ELR (cell line): ENCODE data around the gene TSPAN4.

ENCODE experiments used
- DNase-seq: peaks from one replicate; pipeline ENCODE4 v3.0.0-alpha.2; 2015; ENCODE audit warnings: low read depth

Gene TSPAN4

DNA sequence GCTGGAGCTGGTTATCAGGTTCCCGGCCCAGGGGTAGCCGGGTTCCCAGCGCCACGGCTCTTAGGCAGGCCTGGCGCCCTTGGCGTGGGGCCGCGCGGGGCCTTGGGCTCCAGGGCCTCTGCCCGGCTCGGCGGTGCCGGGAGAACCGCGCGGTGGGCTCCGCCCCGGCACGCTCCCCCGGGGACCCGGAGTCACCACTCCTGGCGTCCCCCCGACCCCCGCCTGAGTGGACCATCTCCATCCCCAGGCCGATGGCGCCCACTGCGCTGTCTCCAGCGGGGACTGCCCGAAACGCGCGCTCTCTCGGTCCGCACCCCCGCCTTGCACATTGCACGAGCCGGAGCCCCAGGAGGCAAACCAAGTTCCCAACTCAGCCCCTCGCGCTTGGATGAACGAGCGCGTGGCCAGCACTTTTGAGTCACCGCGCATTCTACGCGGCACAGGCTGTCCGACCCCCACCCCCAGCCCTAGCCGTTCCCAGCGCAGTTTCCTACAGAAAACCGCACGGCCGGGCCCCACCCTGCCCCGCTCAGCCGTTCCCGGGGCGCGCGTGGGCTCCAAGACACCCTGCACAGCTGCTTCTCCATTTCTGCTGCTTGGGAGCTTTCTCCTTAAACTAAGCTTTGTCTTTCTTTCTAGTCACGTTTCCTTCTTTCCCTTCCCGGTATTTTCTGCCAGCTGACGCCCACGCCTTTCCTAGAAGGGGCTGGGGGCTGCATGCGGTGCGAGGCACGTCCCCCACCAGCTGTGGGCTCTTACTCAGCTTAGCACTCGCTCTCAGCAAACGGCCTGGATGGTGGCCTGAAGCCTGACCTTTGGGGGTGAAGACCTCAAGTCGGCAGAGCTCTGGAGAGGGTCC lies 68.6 kb downstream of the TSPAN4 start:
- DNase-seq: peak; percentile 79

DNA sequence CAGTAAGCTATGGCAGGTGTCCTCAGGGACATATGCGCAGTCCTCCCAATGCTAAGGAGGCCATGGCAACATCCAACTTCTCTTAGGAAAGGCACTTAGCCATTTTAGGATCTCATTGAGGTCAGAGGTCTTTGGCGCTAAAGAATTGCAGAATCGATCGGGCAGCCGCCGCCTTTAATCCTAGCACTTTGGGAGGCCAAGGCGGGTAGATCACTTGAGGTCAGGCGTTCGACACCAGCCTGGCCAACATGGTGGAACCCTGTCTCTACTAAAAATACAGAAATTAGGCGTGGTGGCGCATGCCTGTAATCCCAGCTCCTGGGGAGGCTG lies 69.2 kb downstream of the TSPAN4 start:
- no peak for DNase-seq

DNA sequence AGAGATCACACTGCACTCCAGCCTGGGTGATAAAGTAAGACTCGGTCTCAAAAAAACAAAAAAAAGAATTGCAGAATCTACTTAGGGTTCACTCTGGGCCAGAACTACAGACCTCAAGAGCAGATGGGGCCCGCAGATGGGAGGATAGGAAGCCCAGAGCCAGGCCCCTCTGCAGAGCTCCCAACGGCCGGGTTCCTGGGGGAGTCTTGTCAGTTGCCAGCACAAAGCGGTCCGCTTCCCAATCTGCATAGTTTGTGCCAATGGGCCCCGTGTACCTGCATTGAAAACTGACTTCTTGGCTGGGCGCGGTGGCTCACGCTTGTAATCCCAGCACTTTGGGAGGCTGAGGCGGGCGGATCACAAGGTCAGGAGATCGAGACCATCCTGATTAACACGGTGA lies 69.6 kb downstream of the TSPAN4 start:
- no peak for DNase-seq

DNA sequence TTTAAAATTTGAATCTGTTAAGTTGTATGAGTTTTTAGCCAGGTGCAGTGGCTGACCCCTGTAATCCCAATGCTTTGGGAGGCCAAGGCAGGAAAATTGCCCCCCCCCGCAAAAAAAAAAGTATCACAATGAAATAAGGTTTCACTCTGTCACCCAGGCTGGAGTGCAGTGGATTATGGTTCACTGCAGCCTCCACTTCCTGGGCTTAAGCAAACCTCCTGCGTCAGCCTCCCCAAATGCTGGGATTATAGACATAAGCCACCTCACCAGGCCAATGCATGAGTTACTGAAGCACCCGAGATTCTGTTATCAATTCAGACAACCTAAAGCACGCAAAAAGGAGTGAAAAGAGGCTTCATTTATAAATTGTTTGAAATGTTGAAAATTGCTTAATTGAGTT lies 70.4 kb downstream of the TSPAN4 start:
- DNase-seq: no peak

DNA sequence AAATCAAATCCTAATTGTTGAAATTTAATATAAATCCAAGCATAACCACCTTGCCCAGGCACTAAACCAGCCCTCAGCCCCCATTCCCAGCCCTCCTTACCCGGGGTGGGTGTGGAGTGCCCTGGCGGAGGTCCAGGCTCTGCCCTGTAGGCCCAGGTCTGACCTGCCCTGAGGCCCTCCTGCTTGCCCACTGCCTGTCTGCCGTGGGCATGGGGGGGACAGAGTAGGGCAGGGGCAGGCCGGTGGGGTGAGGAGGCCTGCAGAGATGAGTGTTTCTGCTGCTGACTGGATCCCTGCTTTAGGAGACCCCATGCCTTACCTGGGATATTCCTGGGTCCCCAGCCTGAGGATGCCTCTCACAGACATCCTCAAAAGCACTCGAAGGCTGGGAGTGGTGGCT lies 71.6 kb downstream of the TSPAN4 start:
- no peak for DNase-seq

DNA sequence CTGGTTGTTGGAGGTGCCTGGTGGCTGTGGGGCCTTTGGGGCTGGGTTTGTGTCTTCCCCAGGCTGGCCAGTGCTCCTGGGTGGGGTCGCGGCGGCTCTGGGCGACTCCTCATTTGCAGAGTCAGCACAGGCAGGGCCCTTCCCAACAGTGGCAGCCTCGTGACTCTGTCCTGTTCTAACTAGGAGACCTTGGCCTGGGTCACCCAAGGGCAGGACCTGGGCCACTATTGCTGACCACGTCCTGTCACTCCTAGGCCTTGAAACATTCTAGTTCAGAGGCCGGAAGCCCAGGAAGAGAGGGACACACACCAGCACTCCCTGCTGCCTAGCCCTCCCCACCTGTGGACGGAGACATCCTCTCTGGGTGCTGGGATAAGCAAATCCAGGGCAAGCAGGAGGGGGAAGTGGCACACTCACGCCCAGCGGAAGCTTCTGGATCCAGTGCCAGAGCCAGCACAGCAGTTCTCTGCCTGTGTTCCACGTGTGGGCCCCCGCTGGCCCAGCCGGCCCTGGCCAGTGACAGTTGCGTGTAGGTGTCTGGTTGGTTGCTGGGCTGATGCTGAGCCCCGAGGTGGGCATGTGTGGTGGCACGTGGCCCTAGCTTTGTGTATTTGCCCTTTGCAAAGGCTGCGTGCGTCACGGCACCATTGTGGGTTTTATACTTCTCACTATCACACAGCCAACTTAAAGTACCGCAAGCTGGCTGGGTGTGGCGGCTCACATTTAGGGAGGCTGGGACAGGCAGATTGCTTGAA lies 72.3 kb downstream of the TSPAN4 start:
- DNase-seq: no peak
